Upper lobe of right lung (tissue), 1 donor: ENCODE data around the gene DUSP10. TPM values are rescaled to one million over a fixed set of nuclear protein-coding genes. Genes with fewer than 3 reads are reported as not detected.
A peak's percentile ranks its signal among the peaks of the same experiment; 100 is the strongest.

Source experiments
- ATAC-seq: fragments of 200-7000 bp; cut with Tn5 transposase; one replicate; pipeline ENCODE4 v1.9.1; 2020; ENCODE audit warnings: mild to moderate bottlenecking, moderate library complexity
- DNase-seq: peaks from one replicate; pipeline ENCODE4 v3.0.0-alpha.2; 2020
- H3K27ac ChIP-seq: fragments of 200-600 bp; one replicate; pipeline ENCODE4 v1.8.0; 2022
- H3K27me3 ChIP-seq: fragments of 200-600 bp; one replicate; pipeline ENCODE4 v1.8.0; 2022; ENCODE audit warnings: mild to moderate bottlenecking
- H3K36me3 ChIP-seq: fragments of 200-600 bp; one replicate; pipeline ENCODE4 v1.8.0; 2022
- H3K4me1 ChIP-seq: fragments of 200-600 bp; one replicate; pipeline ENCODE4 v1.8.0; 2022
- H3K4me3 ChIP-seq: fragments of 200-600 bp; one replicate; pipeline ENCODE4 v1.8.0; 2022; ENCODE audit warnings: mild to moderate bottlenecking
- H3K9me3 ChIP-seq: fragments of 200-600 bp; one replicate; pipeline ENCODE4 v1.8.0; 2022
- intact Hi-C: fragments of 100-400 bp; cut with DNase I; formaldehyde crosslinking; loops from one replicate; pipeline ENCODE4 v1.11.0; 2022
- total RNA-seq: library from RNA; stranded (reverse); fragmentation: NEBNext Ultra II Directional; extraction: Animal tissue kit (Norgen Biotek cat#: 25700); gene quantifications from one replicate; pipeline ENCODE4 v1.2.1, GENCODE V29; 2021
- TF ChIP-seq, protein P1 (sequence below): fragments of 200-600 bp; IDR thresholded peaks from one replicate; pipeline ENCODE4 v1.8.0; 2022; ENCODE audit warnings: antibody characterized with exemption
- donor health status: DM: no; HTN: yes; CAD: no; lungs with severe emphysema.

Gene DUSP10
- total RNA-seq, 1 donor from 2014 or later, result 8.2 TPM

DNA sequence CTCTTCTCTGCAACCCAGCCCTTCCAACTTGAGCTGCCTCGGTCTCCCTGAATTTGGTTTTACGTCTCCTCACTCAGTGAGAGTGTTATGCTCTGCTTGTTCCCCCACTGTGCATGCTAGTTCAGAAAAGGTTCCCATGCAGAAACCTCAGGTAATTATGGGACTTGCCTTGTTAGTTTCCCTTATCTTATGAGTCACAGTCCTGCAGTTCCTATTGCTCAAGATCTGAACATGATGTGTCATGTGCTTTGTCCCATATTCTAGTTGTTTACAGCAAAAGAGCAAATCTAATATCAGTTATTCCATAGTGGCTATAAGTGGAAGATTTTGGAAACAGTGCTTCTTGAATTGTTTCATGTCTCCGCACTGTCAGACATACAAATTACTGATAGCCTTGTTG, 74.4 kb downstream of the DUSP10 start:
- intact Hi-C loops, result no loop called here
- Histone ChIP-seq H3K4me1 (no peaks in the 10 kb centered on the region), H3K36me3 (no peaks in the 10 kb centered on the region), H3K27ac (no peak overlapping the region), H3K4me3 (no peak overlapping the region), H3K27me3 (no peaks in the 10 kb centered on the region), H3K9me3 (no peaks in the 10 kb centered on the region)
- DNase-seq (no peak), ATAC-seq (peak; percentile 27)
- TF ChIP-seq, protein P1, sequence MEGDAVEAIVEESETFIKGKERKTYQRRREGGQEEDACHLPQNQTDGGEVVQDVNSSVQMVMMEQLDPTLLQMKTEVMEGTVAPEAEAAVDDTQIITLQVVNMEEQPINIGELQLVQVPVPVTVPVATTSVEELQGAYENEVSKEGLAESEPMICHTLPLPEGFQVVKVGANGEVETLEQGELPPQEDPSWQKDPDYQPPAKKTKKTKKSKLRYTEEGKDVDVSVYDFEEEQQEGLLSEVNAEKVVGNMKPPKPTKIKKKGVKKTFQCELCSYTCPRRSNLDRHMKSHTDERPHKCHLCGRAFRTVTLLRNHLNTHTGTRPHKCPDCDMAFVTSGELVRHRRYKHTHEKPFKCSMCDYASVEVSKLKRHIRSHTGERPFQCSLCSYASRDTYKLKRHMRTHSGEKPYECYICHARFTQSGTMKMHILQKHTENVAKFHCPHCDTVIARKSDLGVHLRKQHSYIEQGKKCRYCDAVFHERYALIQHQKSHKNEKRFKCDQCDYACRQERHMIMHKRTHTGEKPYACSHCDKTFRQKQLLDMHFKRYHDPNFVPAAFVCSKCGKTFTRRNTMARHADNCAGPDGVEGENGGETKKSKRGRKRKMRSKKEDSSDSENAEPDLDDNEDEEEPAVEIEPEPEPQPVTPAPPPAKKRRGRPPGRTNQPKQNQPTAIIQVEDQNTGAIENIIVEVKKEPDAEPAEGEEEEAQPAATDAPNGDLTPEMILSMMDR, result no peak

DNA sequence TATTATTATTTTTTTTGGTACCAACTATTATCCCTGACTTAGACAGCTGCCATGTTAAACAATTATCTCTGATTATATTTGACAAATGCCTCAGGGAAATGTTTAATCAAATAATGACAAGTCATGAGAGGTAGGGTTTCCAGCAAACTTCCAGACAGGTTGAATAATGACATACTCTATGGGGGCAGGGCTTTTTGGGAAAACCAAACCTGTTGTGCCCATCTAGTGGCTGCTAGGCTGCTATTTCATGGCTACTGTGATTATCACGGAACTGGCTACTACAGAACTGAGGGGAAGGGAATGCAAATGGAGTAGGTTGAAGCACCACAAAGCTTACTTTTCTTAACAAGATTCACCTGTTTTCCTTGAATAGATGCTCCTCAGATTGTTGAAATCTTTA, 77.6 kb downstream of the DUSP10 start:
- DNase-seq (no peak), ATAC-seq (no peak)
- Histone ChIP-seq H3K36me3 (no peaks in the 10 kb centered on the region), H3K27me3 (no peaks in the 10 kb centered on the region), H3K9me3 (no peaks in the 10 kb centered on the region), H3K27ac (no peak overlapping the region), H3K4me1 (no peaks in the 10 kb centered on the region), H3K4me3 (no peak overlapping the region)
- intact Hi-C loops, result no loop called here
- TF ChIP-seq, protein P1, result no peak

DNA sequence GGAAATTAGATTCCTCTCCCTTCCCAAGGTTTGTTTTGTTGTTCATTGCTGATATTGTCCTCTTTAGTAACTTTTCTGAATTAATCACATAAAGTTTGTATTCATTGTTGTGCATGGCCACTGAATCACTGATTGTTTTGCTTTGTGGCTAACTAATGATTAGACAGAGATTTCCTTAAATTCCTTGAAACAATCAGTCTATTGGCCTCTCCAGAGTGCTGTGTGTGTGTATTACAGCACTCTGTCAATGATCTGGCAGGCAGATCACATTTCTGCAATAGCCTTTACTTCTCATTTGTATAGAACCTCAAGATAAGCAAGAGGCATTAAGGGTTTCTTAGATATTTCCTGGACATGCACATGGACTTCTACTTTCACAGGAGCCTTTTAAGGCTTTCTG, 78.6 kb downstream of the DUSP10 start:
- DNase-seq (no peak), ATAC-seq (no peak)
- Histone ChIP-seq H3K27ac (no peak overlapping the region), H3K9me3 (no peaks in the 10 kb centered on the region), H3K4me1 (no peaks in the 10 kb centered on the region), H3K36me3 (no peaks in the 10 kb centered on the region), H3K4me3 (no peak overlapping the region), H3K27me3 (no peaks in the 10 kb centered on the region)
- intact Hi-C loops, result no loop called here
- TF ChIP-seq, protein P1, result no peak

DNA sequence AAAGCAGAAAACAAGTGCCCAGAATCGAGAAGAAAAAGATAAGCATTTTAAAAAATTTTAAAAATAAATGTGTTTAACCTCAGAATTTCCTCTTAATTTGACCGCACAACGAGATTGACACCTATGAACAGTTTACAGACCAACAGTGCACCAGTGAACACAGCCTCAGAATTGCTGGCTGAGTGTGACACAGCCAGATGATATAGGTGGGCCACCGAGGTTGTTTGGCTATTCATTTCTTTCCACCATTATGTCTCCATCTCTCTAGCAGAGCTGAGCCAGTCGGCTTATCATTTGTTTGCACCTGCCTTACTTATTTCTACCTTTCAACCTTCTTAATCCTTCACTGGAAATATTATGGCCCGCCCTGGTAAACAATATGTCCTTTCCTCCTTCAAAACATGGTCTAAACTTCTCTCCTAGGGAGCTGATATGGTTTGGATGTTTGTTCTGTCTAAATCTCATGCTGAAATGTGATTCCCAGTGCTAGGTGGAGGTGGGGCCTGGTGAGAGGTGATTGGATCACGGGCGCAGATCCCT, 86.1 kb downstream of the DUSP10 start:
- no peak for ATAC-seq
- H3K36me3 ChIP-seq, result no peaks in the 10 kb centered on the region
- no peaks in the 10 kb centered on the region for H3K4me1 ChIP-seq
- H3K27me3 ChIP-seq, result no peaks in the 10 kb centered on the region
- H3K4me3 ChIP-seq, result no peak overlapping the region
- TF ChIP-seq, protein P1, result no peak
- no peaks in the 10 kb centered on the region for H3K9me3 ChIP-seq
- H3K27ac ChIP-seq, result no peak overlapping the region
- DNase-seq, result no peak
- intact Hi-C loops, result no loop called here
